Measurements from ENCODE around the gene ANG.
"Not testable (repeated sequence)": the region's sequence is repeated elsewhere in the genome, so short reads cannot be mapped to it uniquely, and the experiment has no call there.

Gene ANG

GRCh38 chr14:20688167-20688839 lies at the start of gene ANG:
TSS of gene ANG (plus strand) at chr14:20688764. CDS start at chr14:20693565, 4,801 bp downstream.
- DNase-seq, result no peak

GRCh38 chr14:20641591-20641990 lies 47.0 kb upstream of the ANG start, which contains the start of gene OR6S1:
TSS of gene OR6S1 (minus strand) at chr14:20641691. CDS start at chr14:20641691, 0 bp downstream.
- DNase-seq, result no peak

- no peak for DNase-seq
Measured at GRCh38 chr14:20642182-20642581, 46.4 kb upstream of the ANG start.

- not testable (repeated sequence) for DNase-seq
Measured at GRCh38 chr14:20642755-20643154, 45.8 kb upstream of the ANG start.

GRCh38 chr14:20644520-20644919 lies 44.0 kb upstream of the ANG start:
- no peak for DNase-seq

GRCh38 chr14:20645481-20645880 lies 43.1 kb upstream of the ANG start:
- DNase-seq, result no peak

GRCh38 chr14:20652996-20653975 lies 35.3 kb upstream of the ANG start:
- no peak for DNase-seq

- DNase-seq, result no peak
Measured at GRCh38 chr14:20655851-20656250, 32.7 kb upstream of the ANG start.

GRCh38 chr14:20656274-20656673 lies 32.3 kb upstream of the ANG start:
- no peak for DNase-seq

GRCh38 chr14:20657216-20658211 lies 31.1 kb upstream of the ANG start:
- no peak for DNase-seq

- DNase-seq, result no peak
Measured at GRCh38 chr14:20658246-20658645, 30.3 kb upstream of the ANG start.

GRCh38 chr14:20659336-20659735 lies 29.2 kb upstream of the ANG start:
- no peak for DNase-seq

GRCh38 chr14:20659813-20660395 lies 28.7 kb upstream of the ANG start:
- DNase-seq, result no peak

- DNase-seq, result no peak
Measured at GRCh38 chr14:20661197-20661596, 27.4 kb upstream of the ANG start.

GRCh38 chr14:20662968-20663732 lies 25.4 kb upstream of the ANG start:
- peak; percentile 4 for DNase-seq

GRCh38 chr14:20666400-20666961 lies 22.1 kb upstream of the ANG start:
- not testable (repeated sequence) for DNase-seq

- no peak for DNase-seq
Measured at GRCh38 chr14:20667957-20668356, 20.6 kb upstream of the ANG start.

GRCh38 chr14:20668969-20669368 lies 19.6 kb upstream of the ANG start:
- DNase-seq, result no peak

GRCh38 chr14:20671597-20672283 lies 16.8 kb upstream of the ANG start:
- DNase-seq, result no peak

GRCh38 chr14:20675669-20676068 lies 12.9 kb upstream of the ANG start:
- no peak for DNase-seq

All from GF-D8 (cell line).